NCI-H187 treated with DMSO at 0.1 percent for 48 hours (cell line): ENCODE measurements around the gene CACNA1D.
"Not testable (repeated sequence)": the region's sequence is repeated elsewhere in the genome, so short reads cannot be mapped to it uniquely, and the experiment has no call there.

Experiments
- DNase-seq: peaks from one replicate; lab custom pipeline; 2025; lab: John Stamatoyannopoulos, UW

CACNA1D gene

GRCh38 chr3:53526704-53527055 lies 32.3 kb downstream of the CACNA1D start:
- DNase-seq = no peak

GRCh38 chr3:53530205-53530604 lies 35.8 kb downstream of the CACNA1D start:
- DNase-seq = no peak

- no peak for DNase-seq
Measured at GRCh38 chr3:53531749-53532148, 37.3 kb downstream of the CACNA1D start.

- no peak for DNase-seq
Measured at GRCh38 chr3:53533472-53533871, 39.1 kb downstream of the CACNA1D start.

GRCh38 chr3:53534216-53534615 lies 39.8 kb downstream of the CACNA1D start:
- DNase-seq = no peak

- no peak for DNase-seq
Measured at GRCh38 chr3:53534676-53535400, 40.4 kb downstream of the CACNA1D start.

GRCh38 chr3:53536282-53536681 lies 41.9 kb downstream of the CACNA1D start:
- no peak for DNase-seq

- no peak for DNase-seq
Measured at GRCh38 chr3:53544357-53544756, 49.9 kb downstream of the CACNA1D start.

GRCh38 chr3:53545310-53545995 lies 51.0 kb downstream of the CACNA1D start:
- DNase-seq = no peak

- DNase-seq = no peak
Measured at GRCh38 chr3:53545996-53546359, 51.6 kb downstream of the CACNA1D start.

- DNase-seq = no peak
Measured at GRCh38 chr3:53547327-53547726, 52.9 kb downstream of the CACNA1D start.

- no peak for DNase-seq
Measured at GRCh38 chr3:53550005-53550620, 55.7 kb downstream of the CACNA1D start.

- DNase-seq = no peak
Measured at GRCh38 chr3:53551324-53551723, 56.9 kb downstream of the CACNA1D start.

- DNase-seq = no peak
Measured at GRCh38 chr3:53552730-53553129, 58.3 kb downstream of the CACNA1D start.

- no peak for DNase-seq
Measured at GRCh38 chr3:53553200-53553599, 58.8 kb downstream of the CACNA1D start.

GRCh38 chr3:53554559-53555067 lies 60.2 kb downstream of the CACNA1D start:
- no peak for DNase-seq

- no peak for DNase-seq
Measured at GRCh38 chr3:53555068-53555588, 60.7 kb downstream of the CACNA1D start.

GRCh38 chr3:53566461-53567145 lies 72.2 kb downstream of the CACNA1D start:
- DNase-seq = no peak

GRCh38 chr3:53570081-53570480 lies 75.7 kb downstream of the CACNA1D start:
- no peak for DNase-seq

GRCh38 chr3:53570709-53571108 lies 76.3 kb downstream of the CACNA1D start:
- DNase-seq = no peak

GRCh38 chr3:53571264-53571663 lies 76.9 kb downstream of the CACNA1D start:
- no peak for DNase-seq

- DNase-seq = not testable (repeated sequence)
Measured at GRCh38 chr3:53572184-53572583, 77.8 kb downstream of the CACNA1D start.
